Motor neuron (in vitro differentiated cells): ENCODE data around the gene CLEC4E. TPM values are rescaled to one million over a fixed set of nuclear protein-coding genes. Genes with fewer than 3 reads are reported as not detected.
"Not testable (repeated sequence)": the region's sequence is repeated elsewhere in the genome, so short reads cannot be mapped to it uniquely, and the experiment has no call there.

Experiments
- ATAC-seq, 8 experiments: fragments of 200-7000 bp; cut with Tn5 transposase; replicated peaks in 6 of 8; 2 replicates each; pipeline ENCODE4 v1.8.0; 2021; ENCODE audit warnings: mild to moderate bottlenecking in 8 of 8, moderate library complexity in 8 of 8
- H3K27ac ChIP-seq, 2 donors: fragments of 250-450 bp; sonication (Bioruptor Pico); 2 replicates each; pipeline ENCODE4 v1.9.0; 2021; ENCODE audit warnings: antibody characterized with exemption in 2 of 2, mild to moderate bottlenecking in 2 of 2, moderate library complexity in 1 of 2
- H3K4me1 ChIP-seq, 2 donors: fragments of 250-450 bp; sonication (Bioruptor Pico); replicated peaks in 1 of 2; 2 replicates each; pipeline ENCODE4 v1.6.1; 2021; ENCODE audit warnings: antibody characterized with exemption in 2 of 2, mild to moderate bottlenecking in 2 of 2, moderate library complexity in 1 of 2
- H3K4me3 ChIP-seq, 5 donors: fragments of 250-450 bp; sonication (Bioruptor Pico); 2 replicates each; pipeline ENCODE4 v1.9.0; 2021; ENCODE audit warnings: antibody characterized with exemption in 5 of 5, mild to moderate bottlenecking in 5 of 5, moderate library complexity in 4 of 5
- WGBS, 10 experiments: fragments of 450-650 bp; shearing (Covaris generic); methylation state at CpG; one replicate each; pipeline ENCODE4 v1.0.0; 2022; 5-methylcytosine and 5-hydroxymethylcytosine counted together
- in situ Hi-C, 9 experiments: fragments of 400-800 bp; cut with MboI; loops; one replicate each; pipeline ENCODE4 v1.15.0; 2021; ENCODE audit warnings: low sequenced_read_pairs in 9 of 9, low pct_unique_long_range_greater_than_20kb in 2 of 9; ENCODE audit not compliant: unreplicated experiment in 9 of 9
- total RNA-seq, 8 experiments: library from RNA; unstranded; fragments of 300-600 nt; gene quantifications; 2 replicates each; pipeline versions ENCODE4 v1.2.3 to v1.2.4, GENCODE V29; 2022

The CLEC4E gene
- total RNA-seq, 8 experiments from 2014 or later = 0.09 to 0.90 (median 0.38) TPM; not detected in 2

- peak in 2 of 8 experiments; percentile 52 to 80 for ATAC-seq
- in situ Hi-C loops = loop anchor here in 1 of 9 experiments (25.0 kb wide), 1 partner anchor 510 kb away; no protein-coding TSS in a partner anchor
- Histone ChIP-seq H3K27ac (no peak overlapping the region), H3K4me3 (no peak overlapping the region), H3K4me1 (no peaks in the 10 kb centered on the region)
- WGBS, 10 experiments = 46 to 100% (median 67%) methylated on average over 1 to 12 of the region's 30 CpGs; no CpG with 5 or more reads in 3 of the 10 experiments
Measured at GRCh38 chr12:8527250-8528130, 13.2 kb downstream of the CLEC4E start.

GRCh38 chr12:8519171-8519570 lies 21.5 kb downstream of the CLEC4E start:
- Histone ChIP-seq H3K4me3 (no peak overlapping the region), H3K4me1 (no peaks in the 10 kb centered on the region), H3K27ac (no peak overlapping the region)
- 24 to 93% (median 69%) methylated on average over 1 to 4 of the region's 4 CpGs; no CpG with 5 or more reads in 2 of the 10 experiments for WGBS, 10 experiments
- in situ Hi-C loops = no loop called here
- ATAC-seq = no peak

GRCh38 chr12:8517971-8518370 lies 22.7 kb downstream of the CLEC4E start:
- Histone ChIP-seq H3K27ac (no peak overlapping the region), H3K4me1 (no peaks in the 10 kb centered on the region), H3K4me3 (no peak overlapping the region)
- 7 to 100% (median 72%) methylated on average over 1 to 2 of the region's 2 CpGs for WGBS, 10 experiments
- no peak for ATAC-seq
- in situ Hi-C loops = no loop called here

DNA sequence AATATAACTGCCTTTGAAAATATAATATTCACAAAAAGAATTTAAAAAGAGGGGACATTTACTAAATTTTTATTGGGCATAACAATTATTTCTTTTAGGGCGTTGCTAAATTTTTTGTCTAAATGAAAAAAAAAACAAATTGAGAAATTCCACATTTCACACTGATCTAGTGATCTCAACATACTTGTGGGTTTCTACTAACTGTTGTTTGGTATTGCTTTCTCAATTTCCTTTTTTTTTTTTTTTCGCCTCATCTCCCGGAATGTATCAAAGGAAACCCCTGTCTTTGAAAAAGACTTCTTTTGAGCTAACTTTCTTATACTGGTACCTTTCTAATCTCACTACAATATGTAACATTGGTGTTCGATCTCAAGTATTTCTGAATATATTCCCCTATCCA lies 27.4 kb downstream of the CLEC4E start, which contains the start of gene CLEC4D:
Gene CLEC4D, plus strand, starts transcription at position 248 of the 400 bp plus-strand sequence. CDS start 230 bp downstream, outside the sequence.
- WGBS, 10 experiments = 8 to 98% (median 88%) methylated on average over 1 to 4 of the region's 4 CpGs
- no peak for ATAC-seq
- H3K4me1 ChIP-seq = no peaks in the 10 kb centered on the region
- H3K4me3 ChIP-seq = no peak within 1 kb of the TSS
- no peak within 1 kb of the TSS for H3K27ac ChIP-seq
- in situ Hi-C loops = no loop called here

GRCh38 chr12:8508910-8509841 lies 31.5 kb downstream of the CLEC4E start:
- Histone ChIP-seq H3K4me1 (no peaks in the 10 kb centered on the region), H3K27ac (no peak overlapping the region), H3K4me3 (no peak overlapping the region)
- no peak for ATAC-seq
- WGBS, 10 experiments = 0 to 100% (median 34%) methylated on average over 1 to 5 of the region's 12 CpGs
- in situ Hi-C loops = no loop called here

DNA sequence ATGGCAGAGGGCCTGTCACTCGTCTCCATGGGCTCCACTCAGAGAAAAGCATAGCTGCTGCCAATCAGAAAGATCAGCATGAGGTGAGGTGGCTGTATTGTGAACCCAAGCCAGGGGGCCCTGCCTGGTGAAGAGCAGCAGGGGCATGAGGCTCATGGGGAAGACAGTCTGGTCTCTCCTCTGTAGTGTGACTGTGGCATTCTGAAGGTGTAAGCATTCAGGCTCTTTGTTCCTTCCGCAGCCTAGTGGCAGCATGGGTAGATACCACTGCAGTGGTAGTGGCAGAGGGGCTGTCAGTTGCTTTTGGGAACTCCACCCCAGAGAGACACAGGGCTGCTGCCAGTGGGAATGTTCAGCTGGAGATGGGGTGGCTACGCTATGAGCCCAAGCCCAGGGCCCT lies 32.5 kb downstream of the CLEC4E start:
- H3K4me1 ChIP-seq = no peaks in the 10 kb centered on the region
- H3K4me3 ChIP-seq = no peak overlapping the region
- peak in 1 of 8 experiments; percentile 50 for ATAC-seq
- WGBS, 10 experiments = 0 to 75% (median 15%) methylated on average over 1 to 2 of the region's 3 CpGs; no CpG with 5 or more reads in 6 of the 10 experiments
- H3K27ac ChIP-seq = no peak overlapping the region
- in situ Hi-C loops = no loop called here

GRCh38 chr12:8507596-8507995 lies 33.1 kb downstream of the CLEC4E start:
- no peaks in the 10 kb centered on the region for H3K4me1 ChIP-seq
- WGBS, 10 experiments = 21 to 100% (median 86%) methylated on average over 1 to 3 of the region's 3 CpGs; no CpG with 5 or more reads in 2 of the 10 experiments
- no peak overlapping the region for H3K4me3 ChIP-seq
- no peak for ATAC-seq
- H3K27ac ChIP-seq = no peak overlapping the region
- in situ Hi-C loops = no loop called here

GRCh38 chr12:8504351-8504750 lies 36.4 kb downstream of the CLEC4E start:
- WGBS, 10 experiments = 67 to 100% (median 86%) methylated on average over 1 of the region's 1 CpG; no CpG with 5 or more reads in 3 of the 10 experiments
- no peak overlapping the region for H3K27ac ChIP-seq
- ATAC-seq = no peak
- H3K4me3 ChIP-seq = no peak overlapping the region
- H3K4me1 ChIP-seq = no peaks in the 10 kb centered on the region
- in situ Hi-C loops = no loop called here

DNA sequence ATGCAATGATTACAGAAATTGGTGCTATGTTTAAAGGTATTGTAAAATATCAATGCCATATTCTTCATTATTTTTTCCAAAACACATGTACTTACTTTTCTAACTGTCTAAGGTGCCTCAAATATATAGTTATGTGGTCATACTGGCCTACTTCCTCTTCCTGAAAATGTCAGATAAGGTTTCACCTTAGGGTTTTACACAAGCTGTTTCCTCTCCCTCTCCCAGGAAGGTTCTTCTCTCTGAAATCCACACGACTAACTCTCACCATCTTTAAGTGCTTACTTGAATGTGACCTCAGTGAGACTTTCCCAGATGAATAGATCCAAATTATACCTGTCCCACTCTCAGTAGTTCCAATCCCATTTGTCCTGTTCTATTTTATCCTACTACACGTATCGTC lies 39.0 kb downstream of the CLEC4E start:
- Histone ChIP-seq H3K4me3 (no peak overlapping the region), H3K4me1 (peaks cover 0 to under 1% of the 10 kb centered on the region in 2 donors), H3K27ac (no peak overlapping the region)
- in situ Hi-C loops = no loop called here
- 13 to 85% (median 63%) methylated on average over 1 to 3 of the region's 3 CpGs; no CpG with 5 or more reads in 1 of the 10 experiments for WGBS, 10 experiments
- ATAC-seq = no peak

GRCh38 chr12:8499616-8500015 lies 41.1 kb downstream of the CLEC4E start:
- Histone ChIP-seq H3K4me3 (no peak overlapping the region), H3K27ac (no peak overlapping the region), H3K4me1 (peaks cover 0 to 8% of the 10 kb centered on the region in 2 donors)
- WGBS, 10 experiments = 0 to 83% (median 28%) methylated on average over 1 to 4 of the region's 4 CpGs
- in situ Hi-C loops = no loop called here
- ATAC-seq = no peak

GRCh38 chr12:8496074-8496473 lies 44.6 kb downstream of the CLEC4E start:
- 0 to 100% (median 45%) methylated on average over 1 to 6 of the region's 7 CpGs; no CpG with 5 or more reads in 4 of the 10 experiments for WGBS, 10 experiments
- peak in 1 of 8 experiments; percentile 11 for ATAC-seq
- H3K27ac ChIP-seq, H3K4me3 ChIP-seq, in situ Hi-C loops, H3K4me1 ChIP-seq: not testable (repeated sequence)

GRCh38 chr12:8495671-8496070 lies 45.0 kb downstream of the CLEC4E start:
- 0 to 93% (median 76%) methylated on average over 1 to 2 of the region's 4 CpGs; no CpG with 5 or more reads in 6 of the 10 experiments for WGBS, 10 experiments
- H3K27ac ChIP-seq, in situ Hi-C loops, H3K4me1 ChIP-seq, H3K4me3 ChIP-seq, ATAC-seq: not testable (repeated sequence)

DNA sequence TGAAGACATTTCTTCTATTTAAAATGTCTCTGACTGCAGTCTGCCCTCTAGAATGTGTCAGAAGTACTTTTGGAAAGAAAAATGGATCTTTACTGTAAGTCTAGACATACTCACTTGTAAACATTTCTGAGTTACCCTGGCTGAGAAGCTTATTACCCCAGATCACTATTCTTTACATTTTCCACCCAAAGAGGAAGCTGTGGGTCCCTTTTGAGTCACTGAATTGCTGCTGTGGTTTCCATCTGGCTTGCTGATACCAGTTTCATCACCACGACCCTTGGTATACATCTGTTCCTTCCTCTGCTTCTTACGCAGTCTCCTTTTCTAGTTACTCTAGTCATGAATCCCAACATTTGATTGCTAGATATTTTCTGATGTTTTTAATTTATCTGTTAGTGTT lies 47.6 kb downstream of the CLEC4E start:
- H3K27ac ChIP-seq = no peak overlapping the region
- peaks cover 0 to 8% of the 10 kb centered on the region in 2 donors for H3K4me1 ChIP-seq
- WGBS, 10 experiments = 0 to 100% (median 75%) methylated on average over 1 to 2 of the region's 2 CpGs; no CpG with 5 or more reads in 3 of the 10 experiments
- H3K4me3 ChIP-seq = no peak overlapping the region
- in situ Hi-C loops = no loop called here
- no peak for ATAC-seq
